Measurements from ENCODE around the gene PNMA8B.

PNMA8B gene

DNA sequence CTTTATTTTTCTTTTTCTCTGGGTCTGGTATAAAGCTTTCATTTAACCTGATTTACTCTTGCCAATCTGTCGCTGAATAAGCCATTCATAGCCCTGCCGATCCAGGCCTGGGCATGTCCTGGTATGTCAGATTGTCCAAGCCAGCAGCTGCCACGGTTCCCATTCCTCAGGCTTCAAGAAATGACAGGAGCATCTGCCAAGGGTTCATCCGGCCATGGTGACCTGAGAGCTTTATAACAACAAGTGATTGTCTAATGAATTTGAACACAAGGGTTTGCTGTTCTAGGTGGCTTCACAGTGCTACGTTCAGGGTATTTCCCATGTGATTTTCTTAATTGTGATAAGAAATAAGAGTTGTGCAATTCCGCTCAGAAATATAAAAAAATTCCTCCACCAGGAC is 44.3 kb downstream of the PNMA8B start:
- no peak for DNase-seq

DNA sequence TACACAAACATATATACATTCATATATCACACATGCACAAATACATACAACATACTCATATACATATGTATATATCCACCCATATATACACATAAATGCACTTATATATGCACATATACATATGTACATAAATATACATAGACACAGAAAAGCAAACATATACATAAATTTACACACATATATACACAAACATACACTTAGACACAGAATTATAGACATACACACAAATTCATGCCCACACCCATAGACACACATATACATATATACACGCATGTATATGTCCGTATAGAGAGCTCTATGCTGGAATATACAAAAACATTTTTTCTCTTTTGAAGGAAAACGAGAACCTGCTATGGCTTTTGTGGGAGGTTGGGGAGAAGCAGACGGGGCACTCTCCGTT is 44.9 kb downstream of the PNMA8B start:
- DNase-seq: no peak

GRCh38 chr19:46449228-46449627 is 46.4 kb downstream of the PNMA8B start:
- no peak for DNase-seq

DNA sequence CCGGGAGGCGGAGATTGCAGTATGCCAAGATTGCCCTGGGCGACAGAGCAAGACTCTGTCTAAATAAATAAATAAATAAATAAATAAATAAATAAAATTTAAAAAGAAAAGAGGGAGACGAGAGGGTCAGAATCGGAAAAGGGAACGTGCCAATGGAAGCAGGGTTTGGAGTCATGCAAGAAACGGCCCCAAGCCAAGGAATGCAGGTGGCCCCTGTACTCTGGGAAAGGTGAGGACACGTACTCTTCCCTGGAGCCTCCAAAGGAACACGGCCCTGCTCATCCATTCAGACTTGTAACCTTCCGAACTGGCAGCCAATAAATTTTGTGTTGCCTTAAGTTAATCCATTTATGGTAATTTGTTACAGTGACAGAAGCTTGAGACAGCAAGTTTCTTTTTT is 47.1 kb downstream of the PNMA8B start:
- DNase-seq: no peak

DNA sequence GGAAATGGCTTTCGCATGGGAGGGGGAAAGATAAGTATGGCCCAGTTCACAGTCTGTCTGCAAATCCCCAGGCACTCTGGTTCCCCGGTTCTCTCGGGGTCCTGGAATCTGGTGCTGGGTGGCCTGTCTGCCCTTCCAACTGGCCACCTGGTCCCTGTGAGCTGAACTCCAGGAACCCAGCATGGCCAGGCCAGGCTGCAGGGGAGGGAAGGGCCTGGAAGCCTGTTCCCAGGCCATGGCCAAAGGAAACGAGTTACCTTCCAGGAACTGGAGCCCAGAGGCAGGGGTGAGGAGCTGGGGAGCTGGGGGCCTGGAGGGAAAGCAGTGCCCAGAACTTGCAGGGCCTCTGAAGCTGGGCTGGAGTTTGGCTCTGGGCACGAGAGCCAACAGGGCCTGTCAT is 47.8 kb downstream of the PNMA8B start:
- no peak for DNase-seq

GRCh38 chr19:46447006-46447405 is 48.7 kb downstream of the PNMA8B start:
- no peak for DNase-seq

DNA sequence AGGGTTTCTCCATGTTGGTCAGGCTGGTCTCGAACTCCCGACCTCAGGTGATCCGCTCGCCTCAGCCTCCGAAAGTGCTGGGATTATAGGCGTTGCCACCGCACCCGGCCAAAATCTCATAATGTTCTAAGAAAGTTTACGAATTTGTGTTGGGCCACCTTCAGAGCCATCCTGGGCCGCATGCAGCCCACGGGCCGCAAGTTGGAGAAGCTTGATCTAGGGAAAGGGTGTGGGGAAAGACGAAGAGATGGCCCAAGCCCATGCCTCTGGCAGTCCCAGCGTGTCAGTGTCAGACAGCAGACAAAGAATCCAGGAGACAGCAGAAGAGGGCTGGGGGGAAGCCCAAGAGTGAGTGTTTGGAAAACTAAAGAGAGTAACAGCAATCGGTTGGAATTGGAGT is 49.6 kb downstream of the PNMA8B start:
- DNase-seq: no peak

GRCh38 chr19:46442808-46443450 is 52.7 kb downstream of the PNMA8B start:
- no peak for DNase-seq

DNA sequence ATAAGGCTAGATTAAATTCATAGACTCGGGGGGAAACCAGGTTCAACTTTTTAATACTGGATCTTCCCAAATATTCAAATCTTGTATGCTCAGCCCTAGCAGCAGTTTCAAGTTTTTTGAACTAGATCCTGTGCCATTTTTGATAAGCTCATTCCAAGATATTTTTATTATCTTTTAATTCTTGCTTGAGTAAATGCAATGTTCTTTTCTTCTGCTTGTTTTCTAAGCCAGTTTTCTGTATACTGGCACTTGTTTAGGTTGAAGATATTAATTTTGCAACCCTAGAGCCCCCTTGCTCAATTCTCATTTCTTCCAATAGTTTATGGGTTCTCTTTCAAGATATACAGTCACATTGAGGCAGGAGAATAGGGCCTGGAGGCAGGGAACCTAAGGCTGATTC is 53.8 kb downstream of the PNMA8B start:
- DNase-seq: no peak
